Measurements from ENCODE around the gene UBE2H.
A peak's percentile ranks its signal among the peaks of the same experiment; 100 is the strongest.
"Not testable (repeated sequence)": the region's sequence is repeated elsewhere in the genome, so short reads cannot be mapped to it uniquely, and the experiment has no call there.

UBE2H gene

GRCh38 chr7:129952653-129953560, at the start of gene UBE2H:
Gene UBE2H (minus strand): TSS chr7:129952960. CDS start chr7:129952555, 405 bp downstream.
- peak; percentile 73 for DNase-seq

GRCh38 chr7:129998446-129998845, 45.7 kb upstream of the UBE2H start:
- no peak for DNase-seq

- no peak for DNase-seq
Measured at GRCh38 chr7:129997285-129997684, 44.5 kb upstream of the UBE2H start.

- DNase-seq = no peak
Measured at GRCh38 chr7:129993275-129993674, 40.5 kb upstream of the UBE2H start.

GRCh38 chr7:129990403-129991192, 37.8 kb upstream of the UBE2H start:
- DNase-seq = no peak

GRCh38 chr7:129989466-129989865, 36.7 kb upstream of the UBE2H start:
- DNase-seq = no peak

GRCh38 chr7:129986600-129986999, 33.8 kb upstream of the UBE2H start:
- DNase-seq = no peak

GRCh38 chr7:129980667-129981066, 27.9 kb upstream of the UBE2H start:
- DNase-seq = no peak

- DNase-seq = no peak
Measured at GRCh38 chr7:129975309-129975708, 22.5 kb upstream of the UBE2H start.

- no peak for DNase-seq
Measured at GRCh38 chr7:129970816-129971215, 18.1 kb upstream of the UBE2H start.

GRCh38 chr7:129969881-129970446, 17.2 kb upstream of the UBE2H start:
- no peak for DNase-seq

- DNase-seq = no peak
Measured at GRCh38 chr7:129968592-129969383, 16.0 kb upstream of the UBE2H start.

GRCh38 chr7:129960204-129960475, 7.4 kb upstream of the UBE2H start:
- DNase-seq = not testable (repeated sequence)

- DNase-seq = no peak
Measured at GRCh38 chr7:129959471-129960203, 6.9 kb upstream of the UBE2H start.

- no peak for DNase-seq
Measured at GRCh38 chr7:129958643-129959470, 6.1 kb upstream of the UBE2H start.

GRCh38 chr7:129955993-129956543, 3.3 kb upstream of the UBE2H start:
- DNase-seq = no peak

- no peak for DNase-seq
Measured at GRCh38 chr7:129952086-129952652, 591 bp downstream of the UBE2H start.

- DNase-seq = no peak
Measured at GRCh38 chr7:129951226-129952085, 1.3 kb downstream of the UBE2H start.

GRCh38 chr7:129950933-129951225, 1.9 kb downstream of the UBE2H start:
- DNase-seq = no peak
